ENCODE data around the gene C1QTNF8.

C1QTNF8 gene

GRCh38 chr16:1126044-1126443 lies 30.0 kb upstream of the C1QTNF8 start:
- TF ChIP-seq CTCF (IDR thresholded peaks at IDR 0.05): no peak

- no peak for TF ChIP-seq CTCF (IDR thresholded peaks at IDR 0.05)
These were observed 29.4 kb upstream of the C1QTNF8 start for GRCh38 chr16:1125471-1125870.

GRCh38 chr16:1124795-1125194 lies 28.8 kb upstream of the C1QTNF8 start:
- TF ChIP-seq CTCF (IDR thresholded peaks at IDR 0.05): no peak

- no peak for TF ChIP-seq CTCF (IDR thresholded peaks at IDR 0.05)
These were observed 28.2 kb upstream of the C1QTNF8 start for GRCh38 chr16:1124291-1124690.

- TF ChIP-seq CTCF (IDR thresholded peaks at IDR 0.05): no peak
These were observed 27.6 kb upstream of the C1QTNF8 start for GRCh38 chr16:1123525-1124230.

- no peak for TF ChIP-seq CTCF (IDR thresholded peaks at IDR 0.05)
These were observed 26.3 kb upstream of the C1QTNF8 start for GRCh38 chr16:1122398-1122765.

- TF ChIP-seq CTCF (IDR thresholded peaks at IDR 0.05): no peak
These were observed 25.8 kb upstream of the C1QTNF8 start for GRCh38 chr16:1121601-1122397.
